ENCODE measurements around the gene LAMC1.

- TF ChIP-seq CTCF (IDR thresholded peaks at IDR 0.05) (no peak), POLR2A (IDR thresholded peaks at IDR 0.05) (no peak)
Observed at GRCh38 chr1:183000167-183000962, 22.9 kb upstream of the LAMC1 start.
